ENCODE data around the gene UTP25.
"Not testable (repeated sequence)": the region's sequence is repeated elsewhere in the genome, so short reads cannot be mapped to it uniquely, and the experiment has no call there.

Gene UTP25

GRCh38 chr1:209886219-209886536, 58.4 kb downstream of the UTP25 start:
- no peaks in the 10 kb centered on the region for H4K20me1 ChIP-seq
- no peaks in the 10 kb centered on the region for H3K27me3 ChIP-seq
- peaks cover 0 to 14% (median 8%) of the 10 kb centered on the region in 11 experiments; a peak in 8 of 22 replicates for H3K9me3 ChIP-seq (replicated peaks in 1 of 11)
- no peak for TF ChIP-seq Cebpa-rat (IDR thresholded peaks at IDR 0.05)
- no peaks in the 10 kb centered on the region for H3K36me3 ChIP-seq
- H3K4me1 ChIP-seq, result peaks cover 33 to 46% (median 43%) of the 10 kb centered on the region in 10 experiments
- no peak overlapping the region for H3K4me3 ChIP-seq
- H3K4me2 ChIP-seq, result peak overlapping the region in 10 of 11 experiments; percentile 0 to 69 (median 56); a peak in 13 of 22 replicates
- no peak overlapping the region for H3K27ac ChIP-seq
- H3K9ac ChIP-seq, result no peak overlapping the region

DNA sequence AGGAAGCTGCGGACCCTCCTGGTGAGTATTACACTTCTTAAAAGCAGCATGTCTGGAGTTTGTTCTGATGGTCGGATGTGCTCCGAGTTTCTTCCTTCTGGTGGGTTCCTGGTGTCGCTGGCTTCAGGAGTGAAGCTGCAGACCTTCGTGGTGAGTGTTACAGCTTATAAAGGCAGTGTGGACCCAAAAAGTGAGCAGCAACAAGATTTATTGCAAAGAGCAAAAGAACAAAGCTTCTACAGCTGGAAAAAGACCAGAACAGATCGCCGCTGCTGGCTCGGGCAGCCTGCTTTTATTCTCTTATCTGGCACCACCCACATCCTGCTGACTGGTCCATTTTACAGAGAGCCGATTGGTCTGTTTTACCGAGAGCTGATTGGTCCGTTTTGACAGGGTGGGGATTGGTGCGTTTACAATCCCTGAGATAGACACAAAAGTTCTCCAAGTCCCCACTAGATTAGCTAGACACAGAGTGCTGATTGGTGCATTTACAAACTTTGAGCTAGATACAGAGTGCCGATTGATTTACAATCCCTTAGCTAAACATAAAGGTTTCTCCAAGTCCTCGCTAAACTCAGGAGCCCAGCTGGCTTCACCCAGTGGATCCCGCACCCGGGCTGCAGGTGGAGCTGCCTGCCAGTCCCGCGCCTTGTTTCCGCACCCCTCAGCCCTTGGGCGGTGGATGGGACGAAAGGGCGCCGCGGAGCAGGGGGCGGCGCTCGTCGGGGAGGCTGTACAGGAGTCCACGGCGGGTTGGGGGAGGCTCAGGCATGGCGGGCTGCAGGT, 60.7 kb downstream of the UTP25 start:
- not testable (repeated sequence) for H3K27ac ChIP-seq, H4K20me1 ChIP-seq, H3K36me3 ChIP-seq, H3K4me3 ChIP-seq, H3K9ac ChIP-seq, H3K27me3 ChIP-seq, H3K4me2 ChIP-seq
- Histone ChIP-seq H3K4me1 (peaks cover 22 to 33% (median 29%) of the 10 kb centered on the region in 10 experiments), H3K9me3 (replicated peaks in 1 of 11) (peaks cover 0 to 14% (median 8%) of the 10 kb centered on the region in 11 experiments; a peak in 8 of 22 replicates)

- Histone ChIP-seq H3K4me3 (no peak overlapping the region), H3K27me3 (no peaks in the 10 kb centered on the region), H3K9ac (no peak overlapping the region), H3K4me2 (no peak overlapping the region), H3K9me3 (replicated peaks in 1 of 11) (peaks cover 0 to 14% (median 8%) of the 10 kb centered on the region in 11 experiments; a peak in 8 of 22 replicates), H3K36me3 (no peaks in the 10 kb centered on the region), H3K27ac (no peak overlapping the region), H3K4me1 (peaks cover 16 to 28% (median 23%) of the 10 kb centered on the region in 10 experiments), H4K20me1 (no peaks in the 10 kb centered on the region)
- no peak for TF ChIP-seq Cebpa-rat (IDR thresholded peaks at IDR 0.05)
Observed at GRCh38 chr1:209889077-209889418, 61.3 kb downstream of the UTP25 start.

- no peak overlapping the region for H3K27ac ChIP-seq
- TF ChIP-seq Cebpa-rat (IDR thresholded peaks at IDR 0.05), result no peak
Observed at GRCh38 chr1:209890641-209891330, 63.0 kb downstream of the UTP25 start.

DNA sequence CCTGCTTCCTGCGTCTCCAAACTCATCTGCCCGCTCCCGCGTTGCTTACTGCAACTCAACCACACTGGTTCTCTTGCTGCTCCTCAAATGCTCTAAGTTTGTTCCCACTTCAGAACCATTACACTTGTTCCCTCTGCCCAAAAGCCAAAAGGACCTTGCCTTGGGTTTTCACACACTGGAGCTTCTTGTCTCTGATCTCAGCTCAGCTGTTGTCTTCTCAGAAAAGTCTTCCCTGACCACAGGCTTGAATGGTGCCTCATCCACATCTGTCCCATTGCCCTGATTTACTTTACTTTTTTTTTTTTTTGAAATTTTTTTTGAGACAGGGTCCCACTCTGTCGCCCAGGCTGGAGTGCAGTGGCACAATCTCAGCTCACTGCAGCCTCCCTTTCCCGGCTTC, 66.0 kb downstream of the UTP25 start:
- H3K4me2 ChIP-seq, result no peak overlapping the region
- 0 out of 20 replicates have a peak, but pooled peaks cover 0 to 5% (median 0%) of the 10 kb centered on the region in 10 experiments for H3K4me1 ChIP-seq
- H3K27me3 ChIP-seq, result no peaks in the 10 kb centered on the region
- H3K4me3 ChIP-seq, result no peak overlapping the region
- no peak for TF ChIP-seq Cebpa-rat (IDR thresholded peaks at IDR 0.05)
- H3K9me3 ChIP-seq (replicated peaks in 1 of 11), result peaks cover 0 to 7% (median 5%) of the 10 kb centered on the region in 11 experiments; a peak in 8 of 22 replicates
- no peaks in the 10 kb centered on the region for H4K20me1 ChIP-seq
- H3K36me3 ChIP-seq, result no peaks in the 10 kb centered on the region
- H3K27ac ChIP-seq, result no peak overlapping the region
- H3K9ac ChIP-seq, result no peak overlapping the region

More at GRCh38 chr1:209890641-209891330, 63.0 kb downstream of the UTP25 start:
- Histone ChIP-seq H3K9me3 (replicated peaks in 1 of 11) (peaks cover 0 to 14% (median 8%) of the 10 kb centered on the region in 11 experiments; a peak in 8 of 22 replicates), H3K4me3 (no peak overlapping the region), H3K4me2 (no peak overlapping the region; a peak in 1 of 22 replicates), H3K27me3 (no peaks in the 10 kb centered on the region), H3K9ac (no peak overlapping the region), H3K4me1 (peaks cover under 1 to 10% (median 6%) of the 10 kb centered on the region in 10 experiments; a peak in 17 of 20 replicates), H3K36me3 (no peaks in the 10 kb centered on the region), H4K20me1 (no peaks in the 10 kb centered on the region)

GRCh38 chr1:209895709-209896108, 67.9 kb downstream of the UTP25 start:
- Histone ChIP-seq H4K20me1 (no peaks in the 10 kb centered on the region), H3K9ac (no peak overlapping the region), H3K4me3 (no peak overlapping the region), H3K4me2 (no peak overlapping the region), H3K27me3 (no peaks in the 10 kb centered on the region), H3K4me1 (0 out of 20 replicates have a peak, but pooled peaks cover 0 to 3% (median 0%) of the 10 kb centered on the region in 10 experiments), H3K27ac (no peak overlapping the region), H3K36me3 (no peaks in the 10 kb centered on the region), H3K9me3 (replicated peaks in 1 of 11) (no peaks in the 10 kb centered on the region)
- TF ChIP-seq Cebpa-rat (IDR thresholded peaks at IDR 0.05), result no peak

GRCh38 chr1:209896346-209896745, 68.6 kb downstream of the UTP25 start:
- H3K27me3 ChIP-seq, result no peaks in the 10 kb centered on the region
- no peaks in the 10 kb centered on the region for H3K36me3 ChIP-seq
- no peak overlapping the region for H3K4me3 ChIP-seq
- H3K4me1 ChIP-seq, result no peaks in the 10 kb centered on the region
- no peaks in the 10 kb centered on the region for H4K20me1 ChIP-seq
- no peak for TF ChIP-seq Cebpa-rat (IDR thresholded peaks at IDR 0.05)
- no peak overlapping the region for H3K27ac ChIP-seq
- H3K9me3 ChIP-seq (replicated peaks in 1 of 11), result no peaks in the 10 kb centered on the region
- no peak overlapping the region for H3K9ac ChIP-seq
- no peak overlapping the region for H3K4me2 ChIP-seq

- not testable (repeated sequence) for H3K4me2 ChIP-seq; H3K9me3 ChIP-seq (replicated peaks in 1 of 11); H3K36me3 ChIP-seq; H3K27me3 ChIP-seq; H3K4me3 ChIP-seq; H3K27ac ChIP-seq; H3K4me1 ChIP-seq; H3K9ac ChIP-seq; H4K20me1 ChIP-seq
Observed at GRCh38 chr1:209898271-209898670, 70.5 kb downstream of the UTP25 start.

DNA sequence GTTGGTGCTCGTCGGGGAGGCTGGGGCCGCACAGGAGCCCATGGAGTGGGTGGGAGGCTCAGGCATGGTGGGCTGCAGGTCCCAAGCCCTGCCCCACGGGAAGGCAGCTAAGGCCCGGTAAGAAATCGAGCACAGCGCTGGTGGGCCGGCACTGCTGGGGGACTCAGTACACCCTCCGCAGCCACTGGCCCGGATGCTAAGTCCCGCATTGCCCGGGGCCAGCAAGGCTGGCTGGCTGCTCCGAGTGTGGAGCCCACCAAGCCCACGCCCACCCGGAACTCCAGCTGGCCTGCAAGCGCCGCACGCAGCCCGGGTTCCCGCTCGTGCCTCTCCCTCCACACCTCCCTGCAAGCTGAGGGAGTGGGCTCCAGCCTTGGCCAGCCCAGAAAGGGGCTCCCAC, 71.1 kb downstream of the UTP25 start:
- H3K27ac ChIP-seq; H3K4me2 ChIP-seq; H3K36me3 ChIP-seq; H3K9me3 ChIP-seq (replicated peaks in 1 of 11); H3K4me1 ChIP-seq; H4K20me1 ChIP-seq; H3K27me3 ChIP-seq; H3K4me3 ChIP-seq; H3K9ac ChIP-seq: not testable (repeated sequence)

DNA sequence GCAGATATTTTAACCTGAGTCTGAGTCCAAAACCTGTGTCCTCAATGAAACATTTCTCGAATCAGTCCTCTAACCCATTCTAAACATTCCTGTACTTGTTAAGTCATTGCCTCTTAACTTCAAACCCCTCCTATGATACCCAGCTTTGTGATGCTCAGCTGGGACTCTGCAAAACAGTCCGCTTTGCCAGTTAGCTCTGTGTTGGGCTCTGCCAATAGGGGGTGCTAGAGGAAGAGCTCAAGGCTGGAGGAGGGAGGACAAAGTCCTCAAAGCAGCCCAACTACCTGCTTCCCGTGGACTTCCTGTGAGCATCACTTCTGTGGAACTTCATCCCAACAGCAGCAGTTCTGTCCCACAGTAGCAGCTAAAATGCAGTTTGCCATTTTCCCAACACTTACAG, 72.2 kb downstream of the UTP25 start:
- no peaks in the 10 kb centered on the region for H3K27me3 ChIP-seq
- H3K27ac ChIP-seq, result no peak overlapping the region
- no peak overlapping the region for H3K9ac ChIP-seq

More for the DNA sequence above, 72.2 kb downstream of the UTP25 start:
- no peak for TF ChIP-seq Cebpa-rat (IDR thresholded peaks at IDR 0.05)
- H3K4me3 ChIP-seq, result no peak overlapping the region
- H4K20me1 ChIP-seq, result no peaks in the 10 kb centered on the region
- H3K4me2 ChIP-seq, result no peak overlapping the region
- H3K4me1 ChIP-seq, result no peaks in the 10 kb centered on the region
- H3K9me3 ChIP-seq (replicated peaks in 1 of 11), result no peaks in the 10 kb centered on the region
- H3K36me3 ChIP-seq, result no peaks in the 10 kb centered on the region
